Activated CD8-positive, alpha-beta memory T cell treated with anti-CD3 and anti-CD28 coated beads, Interleukin-2, amount 50 U/mL, for 48 hours (primary cell): ENCODE data around the gene CCT7.

Source experiments
- DNase-seq: peaks from one replicate; pipeline ENCODE4 v3.0.0-alpha.2; 2020

The CCT7 gene

GRCh38 chr2:73227086-73227485, 7.0 kb upstream of the CCT7 start:
- no peak for DNase-seq

DNA sequence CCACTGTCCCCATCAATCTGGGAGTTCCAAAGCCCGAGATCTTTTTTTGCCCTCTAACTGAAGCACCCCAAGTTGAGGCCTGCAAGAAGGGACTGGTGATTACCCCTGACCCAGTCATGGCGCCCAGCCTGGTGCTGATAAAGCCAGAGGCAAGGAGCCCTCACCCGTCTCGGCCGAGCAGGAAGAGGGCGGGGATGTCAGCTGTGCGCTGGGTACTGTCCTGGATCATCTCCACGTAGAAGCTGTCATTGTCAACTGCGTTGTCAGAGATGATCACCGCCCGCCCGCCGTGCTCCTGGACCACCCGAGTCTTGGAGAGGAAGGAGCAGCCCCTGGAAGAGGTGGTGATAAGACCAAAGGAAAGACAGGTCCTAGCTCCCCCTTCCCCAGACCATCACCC, 5.5 kb upstream of the CCT7 start:
- no peak for DNase-seq

GRCh38 chr2:73232403-73233153, 1.5 kb upstream of the CCT7 start:
- no peak for DNase-seq

GRCh38 chr2:73233154-73233931, 765 bp upstream of the CCT7 start, which contains the start of gene PRADC1:
Gene PRADC1, minus strand, starts transcription at chr2:73233239. Its CDS starts 79 bp downstream, at chr2:73233160.
- DNase-seq: peak; percentile 93

- DNase-seq: no peak
Observed at GRCh38 chr2:73235315-73236028, 1.4 kb downstream of the CCT7 start.

GRCh38 chr2:73237168-73237567, 3.1 kb downstream of the CCT7 start:
- DNase-seq: no peak

- no peak for DNase-seq
Observed at GRCh38 chr2:73238149-73238548, 4.0 kb downstream of the CCT7 start.

- DNase-seq: no peak
Observed at GRCh38 chr2:73238976-73239375, 4.9 kb downstream of the CCT7 start.

- no peak for DNase-seq
Observed at GRCh38 chr2:73239776-73240175, 5.7 kb downstream of the CCT7 start.

DNA sequence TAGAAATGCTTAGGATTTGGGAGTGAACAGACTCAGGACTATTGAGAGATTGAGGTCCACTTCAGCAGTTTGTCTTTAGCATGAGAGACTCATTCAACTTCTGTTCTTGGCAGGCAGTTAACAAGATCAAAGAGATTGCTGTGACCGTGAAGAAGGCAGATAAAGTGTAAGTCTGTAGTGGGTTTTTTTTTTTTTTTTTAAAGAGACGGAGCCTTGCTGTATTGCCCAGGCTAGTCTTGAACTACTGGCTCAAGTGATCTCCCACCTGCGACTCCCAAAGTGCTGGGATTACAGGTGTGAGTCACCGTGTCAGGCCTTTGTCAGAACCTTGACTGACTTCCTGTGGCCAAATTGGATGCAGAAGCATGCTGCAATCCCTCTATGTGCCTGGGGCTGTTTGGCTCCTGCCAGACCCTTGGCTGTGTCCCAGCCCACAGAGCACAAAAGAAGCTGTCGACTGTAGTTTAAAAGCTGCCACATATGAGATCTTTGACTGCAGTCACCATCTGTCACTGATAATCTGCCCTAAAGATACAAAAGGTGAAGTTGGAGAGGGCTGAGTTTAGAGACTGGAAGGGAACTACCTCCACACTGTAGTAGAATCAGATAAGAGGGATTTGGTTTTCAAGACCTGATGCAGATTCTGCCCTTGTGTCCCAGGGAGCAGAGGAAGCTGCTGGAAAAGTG, 9.9 kb downstream of the CCT7 start:
- no peak for DNase-seq

GRCh38 chr2:73244580-73244979, 10.5 kb downstream of the CCT7 start:
- DNase-seq: no peak

DNA sequence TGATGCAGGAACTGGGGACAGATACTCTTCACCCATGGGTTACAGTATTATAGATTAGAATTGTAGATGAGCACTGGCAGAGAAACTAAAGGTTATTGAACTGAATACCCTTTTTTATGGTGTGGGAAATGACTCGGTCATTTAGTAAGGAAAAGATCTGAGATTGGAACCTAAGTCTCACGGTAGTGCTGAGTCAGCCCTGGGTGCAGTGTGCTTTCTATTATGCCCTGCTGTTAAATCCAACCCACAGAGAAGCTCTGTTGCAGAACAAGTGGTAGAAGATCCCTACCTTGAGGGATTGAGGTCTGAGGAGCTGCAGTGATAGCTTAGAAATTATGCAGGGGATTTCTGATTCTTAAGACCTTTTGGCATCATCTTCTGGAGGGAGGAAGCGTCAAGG, 12.7 kb downstream of the CCT7 start:
- no peak for DNase-seq

DNA sequence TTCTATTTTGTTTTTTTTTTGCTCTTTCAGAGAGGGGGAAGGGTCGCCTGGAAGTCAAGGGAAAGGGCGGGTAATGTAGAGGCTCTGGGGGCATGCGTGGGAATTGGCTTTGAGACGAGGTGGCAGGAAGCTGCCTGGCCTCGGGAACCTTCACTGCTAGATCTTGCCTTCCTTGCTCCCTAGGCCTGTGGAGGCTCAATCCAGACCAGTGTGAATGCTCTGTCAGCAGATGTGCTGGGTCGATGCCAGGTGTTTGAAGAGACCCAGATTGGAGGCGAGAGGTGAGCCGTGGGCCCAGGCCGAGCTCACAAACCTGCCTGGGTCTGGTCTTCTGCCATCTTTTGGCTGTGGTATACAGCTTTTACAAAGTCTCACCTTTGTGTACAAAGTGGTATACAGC, 15.5 kb downstream of the CCT7 start:
- no peak for DNase-seq

DNA sequence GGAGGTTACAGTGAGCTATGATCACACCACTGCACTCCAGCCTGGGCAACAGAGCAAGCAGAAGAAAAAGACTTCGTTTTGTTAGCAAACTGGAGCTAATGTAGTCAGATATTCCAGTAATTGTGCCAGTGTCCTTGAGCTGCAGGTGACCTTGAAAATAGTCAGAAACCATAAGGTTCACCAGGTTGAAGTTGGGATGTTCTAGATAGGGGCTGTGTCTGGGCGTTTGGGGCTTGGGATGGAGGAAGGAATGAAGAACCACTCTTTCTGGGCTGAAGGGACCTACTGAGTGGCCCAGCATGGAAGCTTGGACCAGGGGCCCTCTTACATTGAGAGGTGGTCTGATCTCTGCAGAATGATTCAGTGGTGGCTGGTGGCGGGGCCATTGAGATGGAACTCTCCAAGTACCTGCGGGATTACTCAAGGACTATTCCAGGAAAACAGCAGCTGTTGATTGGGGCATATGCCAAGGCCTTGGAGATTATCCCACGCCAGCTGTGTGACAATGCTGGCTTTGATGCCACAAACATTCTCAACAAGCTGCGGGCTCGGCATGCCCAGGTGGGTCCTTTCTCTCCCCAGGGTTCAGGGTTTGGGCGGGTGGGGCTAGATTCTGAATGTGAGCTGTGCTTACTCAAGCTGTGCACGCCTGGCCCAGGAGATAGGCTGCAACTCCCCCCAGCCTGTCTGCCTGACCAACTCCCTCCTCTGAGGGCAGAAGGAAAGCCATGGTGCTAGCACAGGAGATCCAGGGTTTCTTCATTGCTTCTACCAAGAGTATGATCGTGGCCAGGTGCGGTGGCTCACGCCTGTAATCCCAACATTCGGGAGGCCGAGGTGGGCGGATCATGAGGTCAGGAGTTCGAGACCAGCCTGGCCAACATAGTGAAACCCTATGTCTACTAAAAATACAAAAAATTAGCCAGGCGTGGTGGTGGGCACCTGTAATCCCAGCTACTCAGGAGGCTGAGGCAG, 17.1 kb downstream of the CCT7 start:
- no peak for DNase-seq

GRCh38 chr2:73252238-73253027, 18.3 kb downstream of the CCT7 start:
- no peak for DNase-seq

DNA sequence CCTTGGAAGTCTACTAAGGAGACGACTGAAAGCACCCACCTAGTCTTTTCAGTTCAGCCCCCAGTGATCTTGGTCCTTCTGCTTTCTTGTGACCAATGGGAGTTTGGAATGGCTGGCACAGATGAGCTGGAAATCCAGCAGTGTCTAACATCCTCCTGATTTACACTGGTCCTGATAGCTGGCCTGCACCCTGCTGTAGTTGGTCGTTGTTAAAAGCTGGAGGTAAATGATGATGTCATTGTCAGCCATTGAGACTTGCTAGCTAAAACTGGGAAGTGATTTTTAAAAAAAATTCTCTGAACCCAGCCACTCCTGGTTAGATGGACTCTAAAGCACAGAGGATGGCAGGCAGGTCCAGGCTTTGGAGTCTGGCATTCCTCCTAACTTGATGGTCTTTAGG, 19.3 kb downstream of the CCT7 start:
- DNase-seq: no peak

GRCh38 chr2:73253901-73254300, 19.8 kb downstream of the CCT7 start:
- DNase-seq: no peak

- DNase-seq: no peak
Observed at GRCh38 chr2:73254343-73255006, 20.4 kb downstream of the CCT7 start.

DNA sequence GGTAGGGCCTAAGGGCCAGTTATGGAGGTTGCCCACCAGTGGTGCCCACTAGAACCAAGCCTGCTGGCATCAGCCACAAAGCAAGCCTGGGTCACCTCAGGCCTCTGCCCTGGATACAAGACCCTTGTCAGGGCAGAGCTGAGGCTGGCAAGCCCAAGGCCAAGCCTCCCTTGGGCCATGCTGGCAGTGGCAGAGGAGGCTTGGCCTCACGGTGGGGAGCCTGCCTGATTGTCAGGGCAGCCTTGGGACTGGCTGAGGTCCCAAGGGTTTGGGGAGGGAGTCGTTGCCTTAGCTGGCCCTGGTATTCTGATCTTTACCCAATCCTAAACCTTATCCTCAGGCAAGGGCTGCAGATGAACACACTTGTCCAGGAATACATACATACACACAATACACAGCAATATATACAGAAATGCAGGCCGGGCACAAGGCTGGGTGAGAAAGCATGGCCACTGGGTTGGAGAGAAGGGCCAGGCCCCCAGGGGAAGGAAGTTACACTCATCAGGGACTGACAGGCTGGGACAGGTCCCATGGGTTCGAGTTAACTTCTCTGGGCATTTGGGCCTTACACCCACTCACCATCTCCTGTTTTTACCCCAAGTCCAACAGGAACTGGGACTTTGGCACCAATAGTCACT, 21.0 kb downstream of the CCT7 start:
- no peak for DNase-seq
